D341Med (cell line): ENCODE data around the gene HSPB7.
"Not testable (repeated sequence)": the region's sequence is repeated elsewhere in the genome, so short reads cannot be mapped to it uniquely, and the experiment has no call there.

Source experiments
- DNase-seq: peaks from one replicate; pipeline ENCODE4 v3.0.0; 2012; ENCODE audit warnings: low spot score

Gene HSPB7

DNA sequence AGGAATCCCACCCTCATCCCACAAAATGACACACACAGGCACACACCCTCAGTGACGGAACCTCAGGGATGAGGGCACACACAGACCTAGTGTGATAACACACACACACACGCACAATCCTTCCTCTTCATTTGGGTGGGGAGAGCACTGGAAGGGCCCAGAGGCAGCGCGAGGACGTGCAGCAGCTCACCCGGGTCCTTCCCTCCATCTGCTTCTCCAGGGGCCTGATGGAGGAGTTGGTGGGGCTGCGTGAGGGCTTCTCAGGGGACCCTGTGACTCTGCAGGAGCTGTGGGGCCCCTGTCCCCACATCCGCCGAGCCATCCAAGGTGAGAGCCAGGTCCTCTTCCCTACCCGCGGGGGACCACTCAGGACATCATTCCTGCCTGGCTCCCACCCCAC lies 4.5 kb upstream of the HSPB7 start:
- DNase-seq, result no peak

DNA sequence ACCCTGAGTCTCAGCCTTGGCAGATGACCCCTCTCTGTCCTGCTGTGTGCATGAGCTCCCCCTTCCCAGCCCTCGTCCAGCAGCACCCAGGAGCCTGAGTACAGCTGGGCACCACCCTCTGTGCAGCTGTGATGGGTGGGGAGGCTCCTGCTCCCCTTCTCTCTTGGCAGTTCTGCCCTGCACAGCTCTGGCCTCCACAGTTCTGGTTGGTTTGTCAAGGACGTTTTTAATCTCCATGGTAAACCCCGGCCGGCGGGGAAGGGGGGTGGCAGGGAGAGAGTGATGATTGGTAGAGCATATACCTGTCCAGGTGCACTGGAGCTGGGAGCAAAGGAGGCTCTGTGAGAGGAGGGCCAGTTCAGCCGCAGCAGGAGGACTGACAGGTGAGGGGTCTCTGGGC lies 3.8 kb upstream of the HSPB7 start, which contains the start of gene CLCNKA:
CLCNKA (plus strand) TSS at position 356 of the 400 bp plus-strand sequence. CDS start 584 bp downstream, outside the sequence.
- no peak for DNase-seq

DNA sequence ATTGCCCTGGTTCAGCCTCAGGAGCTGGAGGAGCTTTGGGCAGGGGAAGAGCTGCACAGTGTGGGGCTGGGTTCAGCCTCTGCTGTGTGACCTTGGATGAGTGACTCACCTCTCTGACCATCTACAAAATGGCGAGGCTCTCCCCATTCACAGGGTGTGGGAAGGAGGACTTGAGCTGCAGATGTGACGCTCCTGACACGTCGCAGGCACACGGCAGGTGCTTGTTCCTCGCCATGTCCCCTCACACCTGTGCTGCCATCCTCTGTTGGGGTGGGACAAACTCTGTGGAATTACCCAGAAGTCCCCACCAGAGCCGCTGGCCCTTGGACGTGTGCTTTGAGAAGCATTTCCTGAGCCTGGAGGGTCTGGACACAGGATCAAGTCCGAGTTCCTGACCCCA lies 3.0 kb upstream of the HSPB7 start:
- not testable (repeated sequence) for DNase-seq

DNA sequence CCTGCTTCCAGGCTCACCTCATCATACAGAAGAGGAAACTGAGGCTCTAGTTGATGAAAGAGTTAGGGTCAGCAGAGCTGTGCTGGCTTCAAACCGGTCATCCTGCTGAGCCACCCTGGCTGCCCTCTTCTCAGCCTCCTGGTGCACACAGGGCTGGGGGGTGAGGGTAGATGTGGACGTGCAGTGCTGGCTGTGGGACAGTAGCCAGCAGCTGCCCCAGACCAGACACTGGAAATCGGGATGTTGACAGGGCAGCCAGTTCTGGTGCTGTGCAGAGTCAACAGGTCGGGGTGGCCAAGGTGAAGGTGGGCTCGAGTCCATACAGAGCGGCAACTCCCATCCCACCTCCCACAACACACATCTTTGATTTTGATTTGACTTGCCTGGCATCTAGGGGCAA lies 2.5 kb upstream of the HSPB7 start:
- DNase-seq, result no peak

DNA sequence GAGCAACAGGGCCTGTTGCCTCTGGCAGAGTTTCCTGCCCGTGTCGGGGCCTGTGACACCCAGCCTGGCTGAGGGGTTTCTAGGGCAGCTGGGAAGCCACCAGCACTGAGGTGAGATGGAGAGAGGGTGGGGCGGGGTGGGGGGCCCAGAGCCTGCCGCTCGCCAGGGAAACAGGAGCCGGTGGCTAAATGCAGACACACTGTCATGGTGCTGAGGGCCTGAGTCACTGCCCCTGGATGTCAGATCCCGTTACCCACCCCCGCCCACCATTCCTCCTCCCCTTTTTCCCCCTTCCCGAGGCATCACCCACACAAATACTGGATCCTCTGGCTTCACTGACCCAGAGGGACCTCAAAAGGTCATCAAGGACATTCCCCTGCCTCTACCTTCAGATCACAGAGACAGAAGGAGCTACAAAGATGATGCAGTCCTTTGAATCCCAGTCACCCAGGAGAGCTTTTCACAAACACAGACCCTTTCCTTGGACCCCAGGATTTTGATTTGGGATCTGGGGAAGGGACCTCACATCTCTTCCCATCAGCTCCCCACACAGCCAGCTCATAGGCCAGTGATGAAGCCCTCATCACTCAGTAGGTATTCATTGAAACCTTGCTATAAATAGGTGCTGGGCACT lies 1.9 kb upstream of the HSPB7 start:
- DNase-seq, result no peak

DNA sequence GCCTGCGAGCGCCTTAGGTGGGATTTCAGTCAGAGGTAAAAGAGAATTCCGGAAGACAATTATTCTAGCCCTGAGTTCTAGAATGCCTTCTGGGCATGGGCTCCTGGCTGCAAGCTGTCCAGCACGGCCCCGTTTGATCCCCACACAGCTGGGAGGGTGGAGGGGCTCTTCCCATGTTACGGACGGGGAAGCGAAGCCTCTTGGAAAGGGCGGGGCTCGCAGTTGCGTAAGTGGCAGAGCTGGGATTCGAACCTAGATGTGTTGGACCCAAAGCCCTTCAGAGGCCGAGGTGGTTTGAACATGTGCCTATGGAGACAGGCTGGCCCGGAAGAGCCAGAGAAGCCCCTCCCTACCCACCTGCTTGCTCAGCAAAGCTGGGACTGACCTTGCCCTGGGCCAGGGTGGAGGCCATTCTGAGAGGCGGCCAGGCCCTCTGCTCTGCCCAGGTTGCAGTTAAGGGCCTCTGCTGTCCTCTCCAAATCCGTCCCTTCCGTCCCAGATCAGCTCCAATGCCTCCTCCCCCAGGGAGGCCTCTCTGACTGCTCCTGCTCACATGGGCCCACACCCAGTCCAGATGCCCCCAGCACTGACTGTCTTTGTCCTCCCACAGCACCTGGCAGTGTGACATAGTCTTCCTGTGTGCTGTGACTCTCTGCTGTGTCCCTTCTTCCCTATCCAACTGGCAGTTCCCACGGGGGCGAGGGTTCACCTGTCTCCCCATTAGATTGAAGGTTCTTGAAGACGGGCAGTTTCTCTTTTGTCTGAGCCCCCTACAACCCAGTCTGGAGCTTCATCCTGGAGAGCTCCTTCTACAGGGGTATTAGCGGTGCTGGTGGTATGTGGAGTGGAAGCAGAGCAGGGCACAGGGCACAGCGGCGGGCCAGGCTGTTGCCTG lies 1.2 kb upstream of the HSPB7 start:
- DNase-seq, result no peak

DNA sequence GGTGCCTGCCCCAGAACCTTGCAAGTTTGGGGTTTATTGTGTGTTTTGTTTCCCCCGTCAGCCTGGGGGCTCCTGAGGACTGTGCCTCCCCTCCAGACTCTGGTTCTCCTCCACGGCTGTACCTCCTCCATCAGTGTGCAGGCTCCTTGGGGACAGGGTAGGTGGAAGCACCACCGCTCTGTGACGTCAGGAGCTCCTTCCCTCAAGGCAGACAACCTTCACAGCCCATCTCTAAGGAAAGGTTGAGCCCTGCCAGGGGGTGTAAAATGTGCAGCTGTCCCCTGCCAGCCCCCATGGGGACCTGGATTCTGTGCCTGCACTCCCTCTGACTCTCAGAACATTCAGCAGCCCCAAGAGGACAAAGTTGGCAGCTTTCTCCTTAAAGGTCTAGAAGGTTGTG lies 465 bp upstream of the HSPB7 start:
- no peak for DNase-seq

DNA sequence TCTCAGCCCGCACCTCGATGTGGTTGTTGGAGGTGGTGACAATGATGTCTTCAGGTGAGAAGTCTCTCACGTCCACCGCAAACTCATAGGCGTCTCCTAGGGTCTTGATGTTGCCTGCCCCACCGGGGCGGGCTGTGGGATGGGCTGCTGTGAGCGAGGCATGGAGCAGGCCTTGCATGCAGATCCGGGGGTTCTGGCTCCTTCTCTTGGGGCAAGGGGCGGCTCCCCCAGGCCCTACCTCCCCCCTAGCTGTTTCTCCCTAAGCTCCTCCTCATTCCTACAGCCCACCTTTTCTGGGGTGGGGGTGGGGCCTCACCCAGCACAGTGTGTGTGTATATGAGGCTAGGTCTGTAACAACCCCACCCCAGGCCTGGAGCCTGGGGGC lies 775 bp downstream of the HSPB7 start:
- DNase-seq, result no peak

DNA sequence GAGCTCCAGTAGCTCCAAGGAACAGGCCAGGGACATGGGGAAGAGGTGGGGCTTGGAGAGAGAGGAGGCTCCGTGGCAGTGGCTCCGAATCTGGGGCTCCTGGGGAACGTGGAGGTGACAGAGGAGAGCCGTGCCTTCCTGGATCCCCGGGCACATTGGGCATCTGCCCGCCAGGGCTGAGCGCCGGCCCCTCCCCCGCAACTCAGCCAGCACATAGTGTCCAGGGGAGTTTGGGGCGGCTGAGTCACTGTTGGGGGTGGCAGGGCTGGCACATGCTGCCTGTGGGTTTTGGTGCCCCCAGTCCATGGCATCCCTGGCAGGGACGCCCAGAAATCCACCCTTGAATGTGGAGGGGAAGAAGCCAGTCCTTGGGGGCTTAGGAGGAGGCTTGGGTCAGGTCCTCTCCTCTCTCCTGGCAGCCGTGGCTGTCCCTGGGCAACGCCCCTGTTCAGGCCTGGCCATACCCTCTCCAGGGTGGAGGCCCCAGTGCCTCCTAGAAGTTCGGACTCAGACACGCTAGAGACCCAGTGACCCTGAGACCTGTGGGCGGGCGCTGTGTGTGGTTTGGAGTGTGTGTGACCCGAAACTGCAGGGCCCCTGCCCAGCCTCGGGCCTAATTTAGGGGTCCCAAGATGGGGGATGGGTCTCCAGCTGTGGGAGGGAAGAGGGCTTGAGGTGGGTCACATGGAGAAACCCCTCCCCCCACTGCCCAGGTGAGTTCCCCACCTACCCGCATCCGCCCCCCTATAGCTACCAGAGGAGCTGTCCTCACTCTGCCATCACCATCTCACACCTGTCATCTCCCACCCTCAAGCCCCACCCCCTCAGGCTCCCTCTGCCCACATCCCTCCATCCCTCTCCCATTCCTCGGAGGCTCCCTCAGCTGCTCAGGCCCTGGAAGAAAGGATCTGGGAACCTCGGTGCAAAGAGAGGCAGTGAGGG lies 1.6 kb downstream of the HSPB7 start:
- no peak for DNase-seq

DNA sequence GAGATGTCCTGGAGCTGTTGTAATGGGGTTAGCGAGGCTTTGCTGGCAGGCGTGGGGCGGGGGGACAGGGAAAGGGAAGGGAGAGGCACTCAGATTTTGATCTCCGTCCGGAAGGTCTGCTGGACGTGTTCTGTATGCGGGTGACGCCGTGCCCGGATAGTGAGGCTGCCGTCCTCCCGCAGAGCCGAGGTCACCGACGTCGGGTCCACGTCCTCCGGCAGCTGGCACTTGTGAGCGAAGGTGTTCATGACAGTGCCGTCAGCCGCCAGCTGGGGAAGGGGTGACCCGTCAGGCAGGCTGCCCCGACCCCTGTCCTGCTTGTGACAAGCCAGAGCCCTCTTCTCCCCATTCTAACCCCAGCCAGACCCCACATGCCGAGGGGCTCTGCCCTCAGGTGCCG lies 2.4 kb downstream of the HSPB7 start:
- DNase-seq, result no peak

DNA sequence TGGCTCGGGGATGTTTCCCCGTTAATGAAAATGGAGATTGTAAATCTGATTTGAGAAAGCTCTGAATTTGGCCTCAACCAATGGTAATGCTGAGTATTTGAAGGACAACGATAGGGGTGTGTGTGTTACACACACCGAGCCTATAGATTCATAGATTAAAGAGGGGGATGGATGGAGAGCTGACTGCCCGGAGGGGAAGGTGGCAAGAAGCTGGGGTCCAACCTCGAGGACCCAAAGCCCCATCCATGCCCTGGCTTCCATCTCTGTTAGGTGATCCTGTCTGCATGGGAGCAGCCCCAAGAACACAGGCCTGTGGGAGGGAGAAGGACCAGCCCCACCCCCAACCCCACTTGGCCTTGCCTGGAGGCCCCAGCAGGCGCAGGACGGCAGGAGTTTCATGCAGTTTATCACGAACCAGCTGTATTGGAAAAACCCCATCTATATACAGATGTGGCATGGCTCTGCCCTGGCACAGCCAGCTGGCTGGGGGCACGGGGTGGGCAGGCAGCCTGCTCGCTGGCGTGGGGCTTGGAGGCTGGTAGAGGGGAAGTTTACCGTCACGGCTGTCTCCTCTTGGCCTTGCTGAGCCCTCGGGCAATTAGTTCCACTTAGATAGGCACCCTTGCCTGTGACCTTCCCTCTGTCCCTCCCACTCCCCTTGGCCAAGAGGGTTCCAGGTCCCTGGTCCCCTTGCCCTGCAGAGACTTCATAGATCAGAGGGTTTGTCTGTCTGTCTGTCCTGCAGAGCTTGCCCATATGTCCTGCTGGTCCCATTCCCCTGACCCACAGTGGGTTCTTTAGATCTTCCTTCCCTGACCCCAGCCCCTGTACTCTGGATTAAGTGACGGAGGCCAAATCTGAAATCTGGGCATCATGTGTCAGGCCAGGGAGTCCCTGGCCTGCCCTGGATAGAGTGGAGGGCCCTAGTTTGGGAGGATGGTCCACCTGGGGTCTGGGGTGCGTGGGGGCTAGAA lies 3.0 kb downstream of the HSPB7 start:
- DNase-seq, result no peak

DNA sequence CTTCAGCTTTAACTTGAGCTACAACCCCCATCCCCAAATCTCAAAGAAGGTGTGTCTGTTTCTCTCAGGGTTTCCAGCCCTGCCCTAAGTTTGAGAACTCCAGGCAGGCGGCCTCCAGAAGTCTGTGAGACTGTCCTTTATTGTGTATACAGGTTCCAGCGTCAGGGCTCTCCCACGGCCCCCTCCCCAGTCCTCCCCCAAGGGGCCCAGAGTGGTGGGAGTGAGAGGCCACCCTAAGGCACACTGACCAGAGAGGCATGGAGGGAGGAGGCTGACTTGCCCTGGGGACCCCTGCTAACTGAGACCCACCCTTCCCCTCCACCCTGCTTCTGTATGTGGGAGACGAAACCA lies 4.0 kb downstream of the HSPB7 start:
- no peak for DNase-seq

DNA sequence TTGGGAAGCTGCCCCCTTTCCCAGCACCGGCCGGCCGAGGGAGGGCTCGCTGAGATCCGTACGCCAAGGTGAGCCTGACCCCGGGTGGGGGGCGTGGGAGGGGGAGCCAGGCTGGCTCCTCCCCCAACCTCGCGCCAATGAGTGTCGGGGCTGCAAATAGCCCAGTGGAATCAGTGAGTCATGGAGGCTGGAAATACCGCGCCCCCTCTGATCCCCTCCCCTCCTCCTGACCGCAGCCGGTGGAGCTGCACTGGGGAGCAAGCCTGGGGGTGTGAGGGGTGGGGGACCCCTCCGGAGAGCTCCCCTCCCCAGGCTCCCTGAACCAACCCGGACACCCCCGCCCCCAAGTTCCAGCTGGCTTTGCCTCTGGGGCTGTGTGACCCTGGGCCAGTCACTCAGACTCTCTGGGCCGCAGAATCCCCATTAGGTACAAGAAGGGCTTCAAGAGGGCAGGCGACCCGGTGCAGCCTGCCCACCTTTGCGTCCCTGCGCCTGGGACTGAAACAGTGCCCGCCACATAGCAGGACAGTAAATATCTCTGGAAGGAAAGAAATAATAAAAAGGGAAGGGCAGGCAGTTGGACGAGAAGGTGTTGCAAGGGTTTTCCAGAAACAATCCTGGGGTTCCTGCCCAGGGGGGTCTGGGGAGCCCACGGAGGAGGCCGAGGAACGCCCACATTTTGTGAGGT lies 4.5 kb downstream of the HSPB7 start:
- DNase-seq, result no peak

DNA sequence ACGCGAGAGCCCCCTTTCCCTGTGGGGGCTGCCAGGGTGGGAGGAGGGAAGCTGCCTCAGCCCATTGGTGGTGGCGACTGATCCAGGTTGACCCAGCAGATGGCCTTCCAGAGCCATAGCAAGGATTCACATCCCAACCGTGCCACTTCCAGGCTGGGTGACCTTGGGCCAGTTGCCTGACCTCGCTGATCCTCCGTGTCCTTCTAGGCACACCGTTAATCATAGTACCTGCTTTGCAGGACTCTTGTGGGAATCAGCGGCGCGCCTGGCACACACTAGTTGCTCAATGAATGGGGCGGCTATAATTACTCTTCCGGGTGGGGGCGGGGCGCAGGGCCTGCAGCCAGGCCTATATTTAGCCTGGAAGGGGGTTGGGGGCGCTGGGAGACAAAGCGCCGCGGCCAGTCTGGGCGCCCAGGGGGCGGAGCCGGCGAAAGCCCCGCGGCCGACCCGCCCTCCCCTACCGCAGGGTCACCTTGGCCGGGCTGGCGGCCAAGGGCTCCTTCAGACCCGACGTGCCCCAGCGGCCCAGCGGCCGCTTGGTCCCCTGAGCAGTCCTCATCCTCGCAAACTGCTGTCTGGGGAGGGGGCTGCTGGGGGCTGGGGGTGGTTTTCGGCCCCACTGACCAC lies 5.1 kb downstream of the HSPB7 start:
- DNase-seq, result no peak

DNA sequence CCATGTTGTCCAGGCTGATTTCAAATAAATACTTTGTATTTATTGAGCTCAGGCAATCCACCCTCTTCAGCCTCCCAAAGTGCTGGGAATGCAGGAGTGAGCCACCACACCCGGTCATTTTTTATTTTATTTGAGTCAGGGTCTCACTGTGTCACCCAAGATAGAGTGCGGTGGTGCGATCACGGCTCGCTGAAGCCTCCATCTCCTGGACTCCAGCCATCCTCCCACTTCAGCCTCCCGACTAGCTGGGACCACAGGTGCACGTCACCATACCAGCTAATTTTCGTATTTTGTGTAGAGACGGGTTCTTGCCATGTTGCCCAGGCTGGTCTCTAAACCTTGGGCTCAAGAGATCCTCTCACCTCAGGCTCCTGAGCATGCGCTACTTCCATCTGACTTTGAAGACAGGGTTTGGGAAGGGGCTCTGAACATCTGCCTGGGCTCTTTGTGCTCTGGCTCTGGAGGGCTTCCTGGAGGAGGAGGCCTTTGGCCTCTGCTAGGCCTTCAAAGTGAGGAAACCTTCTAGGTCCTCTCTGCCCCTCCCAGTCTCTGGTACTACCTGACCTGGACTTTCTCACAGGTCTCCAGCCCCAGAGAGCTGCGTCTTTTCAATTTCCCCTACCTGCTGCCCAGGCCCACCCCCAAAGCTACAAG lies 5.8 kb downstream of the HSPB7 start:
- DNase-seq, result no peak

DNA sequence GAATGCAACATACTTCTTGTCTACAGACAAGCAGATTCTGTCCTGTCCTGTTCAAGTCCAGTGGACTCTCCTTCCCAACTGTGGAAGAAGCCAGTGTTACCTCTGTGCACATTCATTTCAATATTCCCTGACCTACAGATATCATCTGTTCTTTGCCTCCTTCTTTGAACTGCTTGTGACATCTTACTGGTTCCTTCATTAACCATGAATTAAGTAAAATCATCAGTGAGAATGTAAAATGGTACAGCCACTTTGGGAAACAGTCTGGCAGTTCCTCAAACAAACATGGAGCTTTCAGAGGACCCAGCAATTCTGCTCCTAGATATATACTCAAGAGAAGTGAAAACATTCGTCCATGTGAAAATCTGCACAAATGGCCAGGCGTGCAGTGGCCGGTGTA lies 7.0 kb downstream of the HSPB7 start:
- no peak for DNase-seq

DNA sequence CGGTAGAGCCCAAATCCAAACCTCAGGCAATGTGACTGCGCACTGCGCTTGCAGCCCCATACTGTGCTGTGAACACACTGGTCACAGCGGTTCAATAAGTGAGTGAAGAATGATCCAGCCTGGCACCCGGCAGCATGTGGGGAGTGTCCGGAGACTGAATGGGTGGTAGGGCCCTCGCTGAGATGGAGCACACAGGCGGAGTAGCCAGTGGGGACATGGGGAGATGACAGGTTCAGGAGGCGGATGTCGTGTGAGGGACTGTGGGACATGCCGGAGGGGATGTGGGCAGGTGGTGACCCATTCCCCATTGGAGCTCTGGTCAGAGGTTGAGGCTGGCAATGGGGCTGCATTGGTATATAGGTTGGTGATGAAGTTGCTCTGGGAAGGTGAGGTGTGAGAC lies 8.2 kb downstream of the HSPB7 start:
- DNase-seq, result no peak

DNA sequence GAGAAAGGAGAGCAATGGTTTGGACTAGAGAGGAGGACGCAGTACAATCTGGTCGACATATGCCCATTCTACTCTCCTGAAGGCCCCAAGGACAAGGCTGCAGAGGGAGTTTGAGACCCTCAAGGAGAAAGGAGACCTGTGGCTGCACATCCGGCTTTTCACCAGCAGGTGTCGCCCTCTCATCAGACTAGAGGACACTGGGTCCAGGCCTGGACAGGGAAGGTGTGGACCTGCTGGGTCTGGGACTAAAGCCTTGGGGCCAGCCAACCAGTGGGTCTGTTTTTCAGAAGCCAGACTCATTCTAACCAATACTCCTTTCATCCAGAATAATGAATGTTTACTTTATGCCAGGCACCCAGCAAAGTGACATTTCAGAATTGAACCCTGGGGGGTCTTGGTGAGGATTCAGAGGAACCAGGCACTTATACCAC lies 8.8 kb downstream of the HSPB7 start:
- peak; percentile 80 for DNase-seq

DNA sequence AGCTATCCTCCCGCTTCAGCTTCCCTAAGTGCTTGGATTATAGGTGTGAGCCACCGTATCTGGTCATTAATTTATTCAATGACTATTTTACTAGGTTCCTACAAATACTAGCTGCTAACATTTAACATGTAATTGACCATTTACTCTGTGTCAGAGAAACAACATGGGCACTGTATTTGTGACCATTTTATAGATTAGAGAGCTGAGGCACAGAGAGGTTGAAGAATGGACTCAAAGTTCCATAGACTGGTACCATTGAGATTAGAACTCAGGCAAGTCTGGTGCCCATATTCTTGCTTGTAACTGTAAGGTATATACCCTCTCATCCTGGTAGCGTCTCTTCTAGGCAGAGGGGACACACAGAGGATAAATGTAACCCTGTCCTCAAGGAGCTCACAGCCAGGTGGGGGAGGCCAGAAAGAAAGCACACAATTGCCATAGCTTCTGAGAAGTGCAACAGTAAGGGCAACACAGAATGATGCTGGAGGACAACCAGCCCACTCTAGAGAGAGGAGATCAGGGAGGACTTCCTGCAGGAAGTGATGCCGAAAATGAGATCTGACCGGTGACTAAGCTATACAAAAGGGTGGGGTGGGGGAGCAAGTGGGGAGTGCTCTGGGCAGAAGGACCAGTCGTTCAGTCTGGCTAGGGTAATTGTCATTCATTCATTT lies 10.0 kb downstream of the HSPB7 start:
- DNase-seq, result no peak
